GM19438 (cell line): ENCODE data around the gene NOSTRIN.
"Not testable (repeated sequence)": the region's sequence is repeated elsewhere in the genome, so short reads cannot be mapped to it uniquely, and the experiment has no call there.

Source experiments
- ATAC-seq: cut with Tn5 transposase; IDR thresholded peaks from one replicate; pipeline ENCODE4 v1.9.1; 2021; ENCODE audit warnings: low read depth; ENCODE audit not compliant: unreplicated experiment

The NOSTRIN gene

DNA sequence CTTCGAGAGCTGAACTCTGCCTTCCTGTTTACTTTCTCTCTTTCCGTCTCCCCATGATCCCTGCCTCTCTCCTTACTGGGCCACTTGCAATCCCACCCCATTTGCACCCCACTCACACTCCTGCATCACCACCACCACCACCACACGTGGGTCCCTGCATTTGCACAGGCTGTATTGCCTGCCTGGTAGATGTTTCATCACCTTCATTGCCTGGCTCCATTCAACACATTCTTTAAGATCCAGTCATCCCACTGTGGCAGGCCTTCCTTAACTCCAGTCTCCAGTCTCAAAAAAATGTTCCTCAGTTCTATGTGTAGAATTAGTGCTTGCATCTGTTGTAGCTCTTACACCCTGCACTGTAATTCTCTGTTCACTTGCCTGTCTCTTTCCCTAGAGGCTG lies 13.9 kb downstream of the NOSTRIN start:
- ATAC-seq, result no peak

DNA sequence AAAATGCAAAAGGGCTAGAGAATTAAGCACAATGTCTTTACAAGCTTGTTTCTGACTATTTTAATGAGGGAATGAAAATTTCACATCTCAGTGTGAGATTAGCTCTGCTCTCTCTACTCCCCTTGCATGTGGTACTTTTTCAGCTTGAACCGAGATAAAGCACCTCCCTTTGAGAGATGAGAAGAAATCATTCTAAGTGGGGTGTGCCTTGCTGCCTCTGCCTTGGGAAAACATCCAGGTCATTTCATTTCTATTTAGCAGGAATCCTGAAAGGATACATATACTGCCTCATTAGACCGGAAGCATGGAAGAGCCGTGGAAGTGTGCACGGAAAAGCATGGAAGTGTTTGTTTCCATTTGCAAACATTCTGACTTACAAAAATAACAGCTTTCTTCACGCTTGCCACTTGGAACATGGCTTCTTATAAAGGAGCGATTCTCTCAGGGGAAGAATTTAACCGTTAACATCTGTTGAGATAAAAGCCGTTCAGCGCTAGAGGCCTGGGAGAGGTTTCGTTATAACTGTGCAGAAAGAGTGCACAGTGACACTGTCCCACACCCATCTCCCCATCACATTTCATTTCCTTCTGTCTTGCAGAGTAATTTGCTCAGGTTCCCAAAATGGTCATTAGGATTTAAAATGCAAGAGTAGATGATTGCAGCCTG lies 16.7 kb downstream of the NOSTRIN start:
- ATAC-seq, result no peak

GRCh38 chr2:168819829-168820489 lies 17.5 kb downstream of the NOSTRIN start:
- no peak for ATAC-seq

DNA sequence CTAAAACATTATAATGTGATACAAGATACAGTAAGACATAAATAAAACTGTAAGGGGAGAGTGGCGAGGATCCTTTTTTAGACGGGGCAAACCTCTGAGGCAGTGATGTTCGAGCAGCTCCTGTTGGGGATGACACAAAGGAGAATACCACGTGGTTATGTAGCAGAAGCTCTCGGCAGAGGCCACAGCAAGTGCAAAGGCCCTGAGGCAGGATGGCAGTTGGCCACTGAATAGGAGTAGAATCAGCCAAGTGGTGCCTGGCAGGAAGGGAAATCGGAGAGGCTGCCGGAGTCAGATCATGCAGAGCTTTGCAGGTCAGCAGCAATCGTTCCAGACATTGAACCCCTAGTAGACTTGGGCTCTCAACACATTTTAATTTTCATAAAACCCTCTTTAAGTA lies 19.1 kb downstream of the NOSTRIN start:
- ATAC-seq, result no peak

DNA sequence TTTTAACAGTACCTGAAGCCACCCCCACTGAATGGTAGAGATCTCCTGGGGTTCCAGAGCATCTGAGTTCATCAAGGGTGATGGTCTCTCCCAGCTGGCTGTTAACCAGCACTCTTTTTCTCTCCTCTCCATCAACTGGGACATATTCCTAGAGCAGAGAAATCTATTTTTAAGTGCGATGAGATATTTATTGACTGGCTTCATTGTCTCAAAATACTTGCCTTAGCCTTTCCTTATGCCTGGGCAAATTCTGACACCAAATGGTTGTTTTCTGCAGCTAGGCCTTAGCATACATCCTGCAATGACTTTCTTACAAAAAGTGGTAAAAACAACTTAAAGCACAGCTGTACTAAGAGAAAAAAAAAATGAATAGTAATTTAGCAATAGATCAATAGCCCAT lies 19.6 kb downstream of the NOSTRIN start:
- no peak for ATAC-seq

- no peak for ATAC-seq
Measured at GRCh38 chr2:168825126-168825525, 22.7 kb downstream of the NOSTRIN start.

DNA sequence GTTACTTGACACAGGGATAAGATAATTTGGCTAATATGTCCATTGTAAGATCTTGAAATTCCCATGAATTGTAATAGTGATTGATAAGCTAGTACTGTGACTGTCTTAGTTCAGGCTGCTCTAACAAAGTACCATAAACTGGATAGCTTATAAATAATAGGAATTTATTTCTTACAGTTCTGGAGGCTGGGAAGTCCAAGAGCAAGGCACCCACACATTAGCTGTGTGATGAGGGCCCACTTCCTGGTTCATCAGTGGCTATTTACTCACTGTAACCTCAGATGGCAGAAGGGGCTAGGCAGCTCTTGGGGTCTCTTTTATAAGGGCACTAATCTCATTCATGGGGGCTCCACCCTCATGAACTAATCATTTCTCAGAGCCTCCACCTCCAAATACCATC lies 28.5 kb downstream of the NOSTRIN start:
- ATAC-seq, result no peak

GRCh38 chr2:168831662-168832061 lies 29.2 kb downstream of the NOSTRIN start:
- no peak for ATAC-seq

- ATAC-seq, result no peak
Measured at GRCh38 chr2:168835969-168836368, 33.5 kb downstream of the NOSTRIN start.

- ATAC-seq, result no peak
Measured at GRCh38 chr2:168841445-168841844, 39.0 kb downstream of the NOSTRIN start.

DNA sequence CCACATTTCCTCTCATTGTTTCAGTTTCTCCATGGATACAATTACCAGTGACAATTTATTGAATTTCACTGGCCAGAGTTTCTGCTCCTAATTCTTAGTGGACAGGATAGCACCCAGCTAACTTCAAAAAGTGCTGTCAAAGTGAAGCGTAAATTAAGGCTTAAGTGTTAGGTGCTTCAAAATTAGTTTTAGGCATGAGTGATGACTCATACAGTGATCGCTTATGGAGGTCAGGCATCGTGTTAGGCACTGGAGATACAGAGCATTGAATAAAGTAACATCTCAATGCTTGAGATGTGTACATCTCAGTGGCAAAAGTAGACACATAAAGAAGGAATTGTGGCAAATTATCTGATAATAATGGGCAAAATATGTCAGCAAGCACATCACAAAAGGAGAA lies 40.8 kb downstream of the NOSTRIN start:
- ATAC-seq, result no peak

DNA sequence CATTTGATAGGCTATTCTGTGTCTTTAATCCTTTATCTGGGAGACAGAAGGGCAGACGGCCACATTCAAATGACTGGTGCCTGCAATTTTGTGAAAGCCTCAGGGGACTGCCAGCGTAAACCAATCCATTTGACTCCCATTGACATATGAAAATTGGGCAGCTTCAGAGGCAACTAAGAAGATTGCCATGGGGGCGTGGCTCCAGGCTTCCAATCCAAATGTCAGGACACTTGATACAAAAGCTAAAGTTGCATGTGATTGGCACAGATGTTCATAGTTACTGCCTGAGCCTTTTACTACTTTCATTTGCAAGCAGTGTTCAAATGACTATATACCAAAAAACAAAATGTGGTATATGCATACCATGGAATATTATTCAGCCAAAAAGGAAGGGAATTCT lies 45.8 kb downstream of the NOSTRIN start:
- no peak for ATAC-seq

DNA sequence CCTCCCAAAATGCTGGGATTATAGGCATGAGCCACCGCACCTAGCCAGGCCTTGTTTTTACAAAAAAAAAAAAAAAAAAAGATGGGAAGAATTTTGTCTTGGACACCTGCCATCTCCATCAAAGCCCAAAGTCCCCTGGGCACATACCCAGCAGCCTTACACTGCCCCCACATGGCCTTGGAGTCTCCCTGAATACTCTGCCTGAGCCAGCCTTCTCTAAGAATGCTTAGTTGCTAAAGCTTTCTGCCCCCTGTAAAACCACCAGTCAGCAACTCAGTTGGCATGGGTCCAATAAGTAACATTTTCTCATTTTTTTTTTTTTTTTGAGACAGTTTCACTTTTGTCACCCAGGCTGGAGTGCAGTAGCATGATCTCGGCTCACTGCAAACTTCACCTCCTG lies 47.2 kb downstream of the NOSTRIN start:
- no peak for ATAC-seq

DNA sequence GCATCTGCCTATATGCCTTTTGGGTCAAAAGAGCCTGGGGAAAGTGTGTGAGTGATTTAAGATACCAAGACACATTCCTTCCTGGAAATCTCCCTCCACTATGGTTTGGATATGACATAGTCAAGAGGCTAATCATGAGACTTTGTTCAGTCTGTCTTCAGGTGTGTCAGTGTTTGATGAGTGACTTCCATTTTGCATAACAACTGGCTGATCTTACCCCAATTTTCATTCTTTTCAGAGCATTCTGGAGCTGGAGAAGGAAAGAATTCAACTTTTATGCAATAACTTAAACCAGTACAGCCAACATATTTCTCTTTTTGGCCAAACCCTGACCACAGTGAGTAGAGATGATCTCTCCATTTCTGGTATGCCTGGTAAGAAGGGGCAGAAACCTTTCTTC lies 48.4 kb downstream of the NOSTRIN start:
- no peak for ATAC-seq

GRCh38 chr2:168851674-168852320 lies 49.4 kb downstream of the NOSTRIN start:
- no peak for ATAC-seq

GRCh38 chr2:168852481-168852880 lies 50.0 kb downstream of the NOSTRIN start:
- ATAC-seq, result no peak

DNA sequence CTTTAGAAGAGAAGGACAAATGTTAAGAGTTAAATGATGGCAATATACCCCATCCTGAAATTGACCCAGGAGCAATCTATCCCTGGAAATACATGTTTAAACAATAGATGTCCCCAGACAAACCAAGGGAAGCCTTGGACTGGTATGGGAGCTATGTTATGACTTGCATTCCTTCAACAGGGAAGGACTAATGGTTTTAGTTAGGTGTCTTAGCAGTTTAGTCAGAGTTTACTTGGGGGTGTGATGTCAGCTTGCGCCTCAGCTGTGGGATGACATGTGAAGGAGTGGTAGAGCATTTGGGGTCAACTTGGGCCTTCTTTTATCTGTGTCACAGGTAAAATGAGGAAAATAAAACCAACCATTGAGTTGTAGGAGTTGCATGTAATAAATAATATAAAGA lies 51.0 kb downstream of the NOSTRIN start:
- ATAC-seq, result no peak

DNA sequence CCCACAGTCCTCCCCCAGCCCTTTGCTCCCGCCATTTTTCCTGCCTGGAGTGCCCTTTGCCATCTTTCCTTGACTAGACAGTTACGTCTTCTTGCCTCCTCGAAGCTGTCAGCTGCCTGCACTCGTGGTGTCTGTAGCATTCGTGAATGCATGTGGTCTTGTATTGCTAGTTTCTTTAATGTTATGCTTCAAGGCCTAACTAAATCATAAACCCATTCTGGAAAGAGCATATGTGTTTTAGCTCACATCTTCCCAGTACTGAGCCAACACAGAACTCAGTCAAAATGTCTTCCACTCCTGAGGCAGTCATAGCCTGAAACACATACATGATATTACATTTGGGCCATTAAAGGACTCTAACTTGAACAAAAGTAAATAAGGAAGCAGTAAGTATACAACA lies 52.2 kb downstream of the NOSTRIN start:
- no peak for ATAC-seq

- no peak for ATAC-seq
Measured at GRCh38 chr2:168855601-168856000, 53.2 kb downstream of the NOSTRIN start.

- ATAC-seq, result no peak
Measured at GRCh38 chr2:168858146-168858545, 55.7 kb downstream of the NOSTRIN start.

- not testable (repeated sequence) for ATAC-seq
Measured at GRCh38 chr2:168867164-168867563, 64.7 kb downstream of the NOSTRIN start.

DNA sequence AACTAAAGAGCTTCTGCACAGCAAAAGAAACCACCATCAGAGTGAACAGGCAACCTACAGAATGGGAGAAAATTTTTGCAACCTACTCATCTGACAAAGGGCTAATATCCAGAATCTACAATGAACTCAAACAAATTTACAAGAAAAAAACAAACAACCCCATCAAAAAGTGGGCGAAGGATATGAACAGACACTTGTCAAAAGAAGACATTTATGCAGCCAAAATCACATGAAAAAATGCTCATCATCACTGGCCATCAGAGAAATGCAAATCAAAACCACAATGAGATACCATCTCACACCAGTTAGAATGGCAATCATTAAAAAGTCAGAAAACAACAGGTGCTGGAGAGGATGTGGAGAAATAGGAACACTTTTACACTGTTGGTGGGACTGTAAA lies 67.9 kb downstream of the NOSTRIN start:
- not testable (repeated sequence) for ATAC-seq
